MM.1S (cell line): ENCODE data around the gene NEURL1B.

Experiments
- DNase-seq: peaks from one replicate; pipeline ENCODE4 v3.0.0-alpha.2; 2015
- H2AFZ ChIP-seq: fragments of 300-600 bp; sonication (generic); 2 replicates; pipeline ENCODE4 v1.6.0; 2016; ENCODE audit warnings: antibody characterized with exemption, low read length
- H3F3A ChIP-seq: fragments of 300-600 bp; sonication (generic); 2 replicates; pipeline ENCODE4 v1.6.1; 2016; ENCODE audit warnings: mild to moderate bottlenecking, antibody characterized with exemption, low read length, moderate library complexity, mixed read lengths; ENCODE audit not compliant: insufficient read depth
- H3K27ac ChIP-seq: fragments of 300-600 bp; sonication (generic); 2 replicates; pipeline ENCODE4 v1.5.1; 2016; ENCODE audit warnings: mild to moderate bottlenecking, low read length
- H3K27me3 ChIP-seq: fragments of 300-600 bp; sonication (generic); replicated peaks from 2 replicates; pipeline ENCODE4 v1.6.0; 2016; ENCODE audit warnings: low read length; ENCODE audit not compliant: insufficient read depth
- H3K36me3 ChIP-seq: fragments of 300-600 bp; sonication (generic); replicated peaks from 2 replicates; pipeline ENCODE4 v1.6.1; 2016; ENCODE audit warnings: mild to moderate bottlenecking, low read length, mixed read lengths; ENCODE audit not compliant: insufficient read depth
- H3K4me1 ChIP-seq: fragments of 300-600 bp; sonication (generic); 2 replicates; pipeline ENCODE4 v1.6.1; 2016; ENCODE audit warnings: low read length, mixed read lengths
- H3K4me2 ChIP-seq: fragments of 300-600 bp; sonication (generic); 2 replicates; pipeline ENCODE4 v1.6.0; 2016; ENCODE audit warnings: low read depth, low read length
- H3K4me3 ChIP-seq: fragments of 300-600 bp; sonication (generic); 2 replicates; pipeline ENCODE4 v1.5.1; 2016; ENCODE audit warnings: low read length, mixed read lengths
- H3K79me2 ChIP-seq: fragments of 300-600 bp; sonication (generic); 2 replicates; pipeline ENCODE4 v1.6.1; 2016; ENCODE audit warnings: mixed run types, low read length, mixed read lengths
- H3K9ac ChIP-seq: fragments of 300-600 bp; sonication (generic); 2 replicates; pipeline ENCODE4 v1.6.1; 2016; ENCODE audit warnings: low read length, mixed read lengths
- H3K9me2 ChIP-seq: fragments of 300-600 bp; sonication (generic); replicated peaks from 2 replicates; pipeline ENCODE4 v1.6.1; 2016; ENCODE audit warnings: mild to moderate bottlenecking, low read length, mixed read lengths; ENCODE audit not compliant: insufficient read depth
- H3K9me3 ChIP-seq: fragments of 300-600 bp; sonication (generic); replicated peaks from 2 replicates; pipeline ENCODE4 v1.6.1; 2016; ENCODE audit warnings: mild to moderate bottlenecking, low read length, mixed read lengths; ENCODE audit not compliant: insufficient read depth
- H4K20me1 ChIP-seq: fragments of 300-600 bp; sonication (generic); 2 replicates; pipeline ENCODE4 v1.6.1; 2016; ENCODE audit warnings: mild to moderate bottlenecking, low read length, moderate library complexity, mixed read lengths; ENCODE audit not compliant: insufficient read depth
- CTCF ChIP-seq: fragments of 300-600 bp; sonication (generic); IDR thresholded peaks from 2 replicates; pipeline ENCODE4 v1.5.1; 2016; ENCODE audit warnings: antibody characterized with exemption, low read length, mixed read lengths
- EZH2 ChIP-seq: fragments of 300-600 bp; sonication (generic); optimal IDR thresholded peaks from 2 replicates; pipeline ENCODE3; 2017; ENCODE audit warnings: low read depth, mild to moderate bottlenecking, antibody characterized with exemption, low read length, mixed read lengths
- EZH2phosphoT487 ChIP-seq: fragments of 300-600 bp; sonication (generic); IDR thresholded peaks from 2 replicates; pipeline ENCODE4 v1.6.1; 2018; ENCODE audit warnings: antibody characterized with exemption, low read length

The NEURL1B gene

GRCh38 chr5:172646716-172647285, 5.7 kb downstream of the NEURL1B start:
- Histone ChIP-seq H3K9ac (no peak overlapping the region), H3K4me3 (no peak overlapping the region), H3F3A (no peaks in the 10 kb centered on the region), H3K36me3 (no peaks in the 10 kb centered on the region), H3K27me3 (no peaks in the 10 kb centered on the region; the same call in 1 of the 2 replicates), H4K20me1 (no peaks in the 10 kb centered on the region), H3K4me2 (no peak overlapping the region), H3K9me2 (no peaks in the 10 kb centered on the region), H3K9me3 (no peaks in the 10 kb centered on the region), H3K4me1 (no peaks in the 10 kb centered on the region), H2AFZ (no peak overlapping the region), H3K27ac (no peak overlapping the region), H3K79me2 (no peaks in the 10 kb centered on the region)
- TF ChIP-seq EZH2 (no peak), EZH2phosphoT487 (no peak), CTCF (no peak)
- DNase-seq = no peak

GRCh38 chr5:172647352-172648012, 6.4 kb downstream of the NEURL1B start:
- no peaks in the 10 kb centered on the region for H4K20me1 ChIP-seq

GRCh38 chr5:172648013-172648381, 6.9 kb downstream of the NEURL1B start:
- Histone ChIP-seq H4K20me1 (no peaks in the 10 kb centered on the region), H3K4me3 (no peak overlapping the region), H3K9me2 (no peaks in the 10 kb centered on the region), H3K9me3 (no peaks in the 10 kb centered on the region), H3F3A (no peaks in the 10 kb centered on the region), H3K4me2 (no peak overlapping the region), H3K27me3 (no peaks in the 10 kb centered on the region), H2AFZ (no peak overlapping the region), H3K4me1 (no peaks in the 10 kb centered on the region), H3K79me2 (no peaks in the 10 kb centered on the region), H3K27ac (no peak overlapping the region), H3K9ac (no peak overlapping the region), H3K36me3 (no peaks in the 10 kb centered on the region)
- DNase-seq = no peak
- TF ChIP-seq EZH2 (no peak), EZH2phosphoT487 (no peak), CTCF (no peak)

More at GRCh38 chr5:172647352-172648012, 6.4 kb downstream of the NEURL1B start:
- H3K27me3 ChIP-seq = no peaks in the 10 kb centered on the region; the same call in 1 of the 2 replicates
- TF ChIP-seq CTCF (no peak), EZH2 (no peak), EZH2phosphoT487 (no peak)
- no peak overlapping the region for H3K4me3 ChIP-seq
- no peak overlapping the region for H3K4me2 ChIP-seq
- H3K27ac ChIP-seq = no peak overlapping the region
- no peaks in the 10 kb centered on the region for H3K9me3 ChIP-seq
- H3F3A ChIP-seq = no peaks in the 10 kb centered on the region
- no peak for DNase-seq
- H3K36me3 ChIP-seq = no peaks in the 10 kb centered on the region
- no peak overlapping the region for H2AFZ ChIP-seq
- no peaks in the 10 kb centered on the region for H3K79me2 ChIP-seq
- H3K4me1 ChIP-seq = no peaks in the 10 kb centered on the region
- no peaks in the 10 kb centered on the region for H3K9me2 ChIP-seq
- H3K9ac ChIP-seq = no peak overlapping the region
